Esophagus muscularis mucosa (tissue), 4 donors: ENCODE results near the gene APOBEC3C. TPM values are rescaled to one million over a fixed set of nuclear protein-coding genes. Genes with fewer than 3 reads are reported as not detected.
"Not testable (repeated sequence)": the region's sequence is repeated elsewhere in the genome, so short reads cannot be mapped to it uniquely, and the experiment has no call there.

Experiments
- DNase-seq: peaks from one replicate; pipeline ENCODE4 v3.0.0-alpha.2; 2017; ENCODE audit errors: extremely low spot score
- H3K27ac ChIP-seq, 4 donors: fragments of 200-600 bp; sonication (generic); replicated peaks in 1 of 4; 1 replicate in 3 of 4; 2 replicates in 1 of 4; pipeline ENCODE4 v1.5.1; 2016 to 2019; ENCODE audit warnings: mild to moderate bottlenecking in 1 of 4
- H3K27me3 ChIP-seq, 4 donors: fragments of 200-600 bp; sonication (generic); one replicate each; pipeline versions ENCODE4 v1.5.1 to v1.6.0; 2016 to 2019
- H3K36me3 ChIP-seq, 4 donors: fragments of 200-600 bp; sonication (generic); one replicate each; pipeline ENCODE4 v1.5.1; 2016 to 2019
- H3K4me1 ChIP-seq, 4 donors: fragments of 200-600 bp; sonication (generic); one replicate each; pipeline ENCODE4 v1.5.1; 2016 to 2019
- H3K4me3 ChIP-seq, 4 donors: fragments of 200-600 bp; sonication (generic); 1 replicate in 2 of 4; 2 replicates in 2 of 4; pipeline ENCODE4 v1.5.1; 2016 to 2019; ENCODE audit warnings: mild to moderate bottlenecking in 4 of 4, moderate library complexity in 1 of 4
- H3K9me3 ChIP-seq, 4 donors: fragments of 200-600 bp; sonication (generic); 1 replicate in 3 of 4; 2 replicates in 1 of 4; pipeline ENCODE4 v1.5.1; 2016 to 2019
- EP300 ChIP-seq: sonication (generic); formaldehyde crosslinking; IDR thresholded peaks from one replicate; pipeline ENCODE4 v1.6.1; 2017; ENCODE audit warnings: antibody characterized with exemption
- POLR2A ChIP-seq: fragments of 450-650 bp; IDR thresholded peaks from one replicate; pipeline ENCODE4 v1.6.1; 2017; ENCODE audit warnings: antibody characterized with exemption, moderate library complexity, mild to moderate bottlenecking, low read depth
- POLR2AphosphoS5 ChIP-seq, 2 donors: sonication (generic); formaldehyde crosslinking; IDR thresholded peaks; one replicate each; pipeline ENCODE4 v1.6.1; 2017; ENCODE audit warnings: antibody characterized with exemption in 2 of 2
- WGBS: methylation state at CpG from one replicate; pipeline ENCODE4 v1.1.5; 2018; 5-methylcytosine and 5-hydroxymethylcytosine counted together
- intact Hi-C: fragments of 100-400 bp; cut with DNase I; formaldehyde crosslinking; loops from one replicate; pipeline ENCODE4 v1.15.1; 2023
- total RNA-seq, 4 donors: library from RNA; depleted of rRNA; stranded (reverse); fragments of >200 nt; gene quantifications; one replicate each; pipeline versions ENCODE4 v1.1.0 to v1.2.1, GENCODE V29; 2016
- TF ChIP-seq, protein P1 (sequence below), 3 experiments: fragments of 200-600 bp in 2 of 3; fragments of 450-650 bp in 1 of 3; sonication (generic) in 2 of 3; IDR thresholded peaks; one replicate each; pipeline ENCODE4 v1.5.1; 2017 to 2019; ENCODE audit warnings: antibody characterized with exemption in 3 of 3, mild to moderate bottlenecking in 2 of 3, moderate library complexity in 1 of 3

APOBEC3C gene
- total RNA-seq, 4 donors from 2014 or later: 7.1 to 11.3 (median 8.8) TPM

DNA sequence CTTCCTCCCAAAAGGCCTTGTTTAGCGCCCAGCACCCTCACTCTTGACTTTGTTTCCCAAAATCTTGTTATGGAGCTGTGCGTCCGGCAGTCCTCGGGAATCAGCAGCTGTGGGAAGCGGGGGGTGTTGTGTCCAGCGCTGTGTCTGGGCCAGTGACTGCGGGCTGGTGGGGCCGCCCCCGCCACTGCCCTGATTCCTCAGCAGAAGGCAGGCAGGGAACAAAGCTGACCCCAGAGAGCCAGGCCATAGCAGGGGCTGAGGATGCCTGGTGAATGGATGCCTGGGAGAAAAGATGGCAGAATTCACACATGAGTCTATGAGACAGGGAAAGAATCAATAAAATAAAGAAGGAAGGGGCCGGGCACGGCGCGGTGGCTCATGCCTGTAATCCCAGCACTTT lies 2.5 kb downstream of the APOBEC3C start:
- 96% methylated on average over 13 of the region's 13 CpGs for WGBS
- no peak overlapping the region for H3K4me3 ChIP-seq
- no peak for TF ChIP-seq POLR2AphosphoS5 (IDR thresholded peaks at IDR 0.05)
- no peak for TF ChIP-seq POLR2A
- TF ChIP-seq EP300: no peak
- TF ChIP-seq, protein P1, sequence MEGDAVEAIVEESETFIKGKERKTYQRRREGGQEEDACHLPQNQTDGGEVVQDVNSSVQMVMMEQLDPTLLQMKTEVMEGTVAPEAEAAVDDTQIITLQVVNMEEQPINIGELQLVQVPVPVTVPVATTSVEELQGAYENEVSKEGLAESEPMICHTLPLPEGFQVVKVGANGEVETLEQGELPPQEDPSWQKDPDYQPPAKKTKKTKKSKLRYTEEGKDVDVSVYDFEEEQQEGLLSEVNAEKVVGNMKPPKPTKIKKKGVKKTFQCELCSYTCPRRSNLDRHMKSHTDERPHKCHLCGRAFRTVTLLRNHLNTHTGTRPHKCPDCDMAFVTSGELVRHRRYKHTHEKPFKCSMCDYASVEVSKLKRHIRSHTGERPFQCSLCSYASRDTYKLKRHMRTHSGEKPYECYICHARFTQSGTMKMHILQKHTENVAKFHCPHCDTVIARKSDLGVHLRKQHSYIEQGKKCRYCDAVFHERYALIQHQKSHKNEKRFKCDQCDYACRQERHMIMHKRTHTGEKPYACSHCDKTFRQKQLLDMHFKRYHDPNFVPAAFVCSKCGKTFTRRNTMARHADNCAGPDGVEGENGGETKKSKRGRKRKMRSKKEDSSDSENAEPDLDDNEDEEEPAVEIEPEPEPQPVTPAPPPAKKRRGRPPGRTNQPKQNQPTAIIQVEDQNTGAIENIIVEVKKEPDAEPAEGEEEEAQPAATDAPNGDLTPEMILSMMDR (IDR thresholded peaks at IDR 0.05): no peak
- H3K36me3 ChIP-seq: peaks cover 0 to 9% (median 2%) of the 10 kb centered on the region in 4 donors
- no peaks in the 10 kb centered on the region for H3K9me3 ChIP-seq
- no peak for DNase-seq
- no peak overlapping the region for H3K27ac ChIP-seq
- intact Hi-C loops: no loop called here
- no peaks in the 10 kb centered on the region for H3K27me3 ChIP-seq
- H3K4me1 ChIP-seq: peaks cover 11 to 37% (median 34%) of the 10 kb centered on the region in 4 donors

DNA sequence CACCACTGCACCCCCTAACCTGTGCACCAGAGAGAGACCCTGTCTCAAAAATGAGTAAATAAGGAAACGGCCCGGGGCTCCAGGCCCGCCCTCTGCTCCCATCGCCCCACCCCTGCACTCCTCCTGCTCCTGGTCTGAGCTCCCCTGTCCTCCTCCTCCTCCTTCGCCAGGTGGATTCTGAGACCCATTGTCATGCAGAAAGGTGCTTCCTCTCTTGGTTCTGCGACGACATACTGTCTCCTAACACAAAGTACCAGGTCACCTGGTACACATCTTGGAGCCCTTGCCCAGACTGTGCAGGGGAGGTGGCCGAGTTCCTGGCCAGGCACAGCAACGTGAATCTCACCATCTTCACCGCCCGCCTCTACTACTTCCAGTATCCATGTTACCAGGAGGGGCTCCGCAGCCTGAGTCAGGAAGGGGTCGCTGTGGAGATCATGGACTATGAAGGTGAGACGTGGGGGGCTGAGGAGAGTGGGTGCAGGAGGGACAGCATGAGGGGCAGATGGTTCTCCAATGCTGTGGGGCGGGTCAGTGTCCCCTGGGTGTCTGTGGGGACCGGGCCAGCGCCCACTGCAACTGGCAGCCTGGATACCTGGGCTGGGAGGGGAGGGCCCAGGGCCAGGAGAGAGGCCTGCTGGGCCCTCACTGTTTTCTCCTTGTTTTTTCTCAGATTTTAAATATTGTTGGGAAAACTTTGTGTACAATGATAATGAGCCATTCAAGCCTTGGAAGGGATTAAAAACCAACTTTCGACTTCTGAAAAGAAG lies 3.7 kb downstream of the APOBEC3C start:
- TF ChIP-seq, protein P1 (IDR thresholded peaks at IDR 0.05): no peak
- TF ChIP-seq POLR2A (no peak), POLR2AphosphoS5 (IDR thresholded peaks at IDR 0.05) (no peak), EP300 (no peak)
- H3K9me3 ChIP-seq: no peaks in the 10 kb centered on the region
- DNase-seq: no peak
- no peak overlapping the region for H3K4me3 ChIP-seq
- H3K4me1 ChIP-seq: peaks cover 11 to 47% (median 44%) of the 10 kb centered on the region in 4 donors
- WGBS: 75% methylated on average over 18 of the region's 18 CpGs
- peaks cover 0 to 9% (median 2%) of the 10 kb centered on the region in 4 donors for H3K36me3 ChIP-seq
- intact Hi-C loops: no loop called here
- H3K27ac ChIP-seq: no peak overlapping the region
- H3K27me3 ChIP-seq: no peaks in the 10 kb centered on the region

DNA sequence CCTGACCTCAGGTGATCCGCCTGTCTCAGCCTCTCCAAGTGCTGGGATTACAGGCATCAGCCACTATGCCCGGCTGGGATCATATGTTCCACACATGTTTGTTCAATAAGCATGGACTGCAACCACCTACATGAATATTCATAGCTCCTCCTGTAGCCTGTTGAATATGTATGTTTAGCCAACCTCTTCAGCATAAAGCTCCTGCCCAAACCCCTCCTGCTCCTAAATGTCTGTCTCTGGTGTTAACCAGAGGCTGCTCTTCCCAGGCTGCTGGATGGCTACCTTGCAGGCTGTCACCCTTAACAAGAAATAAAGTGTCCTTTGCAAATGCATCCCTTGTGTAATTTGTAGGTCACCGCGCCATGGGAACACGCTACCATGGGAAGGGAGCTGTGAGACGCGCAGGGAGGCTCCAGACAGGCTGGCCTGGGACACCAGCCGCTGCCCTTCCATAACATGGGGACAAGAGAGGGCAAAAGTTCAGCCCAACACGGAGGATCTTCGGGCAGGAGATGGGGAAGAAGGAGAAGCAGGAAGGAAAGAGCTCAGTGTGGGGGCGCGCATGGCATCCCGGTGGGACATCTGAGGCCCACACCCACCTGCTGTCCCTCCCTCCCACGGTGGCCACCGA lies 6.1 kb downstream of the APOBEC3C start:
- DNase-seq, intact Hi-C loops, H3K9me3 ChIP-seq, H3K27me3 ChIP-seq: not testable (repeated sequence)
- peaks cover 0 to 27% (median 11%) of the 10 kb centered on the region in 4 donors for H3K36me3 ChIP-seq
- 62% methylated on average over 15 of the region's 15 CpGs for WGBS
- H3K27ac ChIP-seq: peak overlapping the region; percentile 65 to 76 (median 72)
- H3K4me3 ChIP-seq: peak overlapping the region; percentile 43 to 57 (median 48)
- H3K4me1 ChIP-seq: peaks cover 5 to 30% (median 29%) of the 10 kb centered on the region in 4 donors

DNA sequence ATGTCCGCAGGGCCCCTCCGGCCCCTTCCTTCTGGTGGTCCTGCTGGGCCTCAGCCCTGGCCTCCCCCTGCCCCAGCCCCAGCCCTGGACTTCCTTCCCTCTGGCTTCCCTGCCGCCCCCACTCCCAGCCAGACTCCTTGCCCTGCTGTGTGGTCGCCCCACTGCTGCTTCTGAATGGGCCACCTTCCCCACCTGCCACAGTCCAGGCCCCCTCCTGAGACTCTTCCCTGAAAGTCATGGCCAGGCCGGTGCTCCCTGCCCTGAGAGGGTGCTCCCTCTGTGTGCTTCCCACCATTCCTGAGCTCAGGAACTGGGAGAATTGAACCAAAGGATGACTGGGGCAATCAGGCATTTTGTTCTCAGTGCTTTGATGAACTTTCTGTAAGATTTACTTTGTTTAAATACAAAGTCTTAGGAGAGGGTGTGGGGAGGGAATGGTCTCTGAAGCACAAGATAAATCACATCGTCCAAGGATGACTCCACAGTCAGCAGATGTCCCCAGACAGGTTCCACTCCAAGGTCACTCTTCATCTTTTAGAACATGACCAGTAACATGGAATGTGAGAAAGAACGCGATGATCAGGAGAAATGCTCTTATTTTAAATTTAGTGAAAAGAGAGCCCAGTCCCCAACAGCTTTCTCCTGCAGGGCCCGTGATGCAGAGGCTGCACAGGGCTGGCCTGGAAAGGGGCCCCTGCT lies 7.6 kb downstream of the APOBEC3C start:
- TF ChIP-seq POLR2A (no peak), EP300 (no peak), POLR2AphosphoS5 (IDR thresholded peaks at IDR 0.05) (no peak)
- TF ChIP-seq, protein P1 (IDR thresholded peaks at IDR 0.05): no peak
- no peaks in the 10 kb centered on the region for H3K27me3 ChIP-seq
- DNase-seq: no peak
- peak overlapping the region; percentile 43 to 57 (median 48) for H3K4me3 ChIP-seq
- WGBS: 77% methylated on average over 9 of the region's 9 CpGs
- H3K4me1 ChIP-seq: peaks cover 4 to 24% (median 23%) of the 10 kb centered on the region in 4 donors
- H3K36me3 ChIP-seq: peaks cover 0 to 32% (median 11%) of the 10 kb centered on the region in 4 donors
- H3K27ac ChIP-seq: peak overlapping the region; percentile 65 to 76 (median 73)
- H3K9me3 ChIP-seq: no peaks in the 10 kb centered on the region
- intact Hi-C loops: no loop called here
